Suprapubic skin (tissue), 4 donors: ENCODE data around the gene CFAP410. TPM values are rescaled to one million over a fixed set of nuclear protein-coding genes. Genes with fewer than 3 reads are reported as not detected.

ENCODE experiments used
- DNase-seq, 2 donors: peaks; one replicate each; pipeline ENCODE4 v3.0.0-alpha.2; 2019; ENCODE audit warnings: low spot score in 2 of 2
- H3K27ac ChIP-seq: fragments of 200-600 bp; sonication (generic); one replicate; pipeline ENCODE4 v1.5.1; 2019
- H3K27me3 ChIP-seq: fragments of 200-600 bp; sonication (generic); one replicate; pipeline ENCODE4 v1.5.1; 2019
- H3K36me3 ChIP-seq: fragments of 200-600 bp; sonication (generic); one replicate; pipeline ENCODE4 v1.5.1; 2019
- H3K4me1 ChIP-seq: fragments of 200-600 bp; sonication (generic); one replicate; pipeline ENCODE4 v1.5.1; 2019
- H3K4me3 ChIP-seq: fragments of 200-600 bp; sonication (generic); one replicate; pipeline ENCODE4 v1.5.1; 2019; ENCODE audit warnings: mild to moderate bottlenecking
- H3K9me3 ChIP-seq: fragments of 200-600 bp; sonication (generic); one replicate; pipeline ENCODE4 v1.5.1; 2019
- EP300 ChIP-seq: sonication (generic); formaldehyde crosslinking; IDR thresholded peaks from one replicate; pipeline ENCODE4 v1.6.1; 2017; ENCODE audit warnings: antibody characterized with exemption
- POLR2A ChIP-seq, 2 donors: fragments of 450-650 bp; IDR thresholded peaks; one replicate each; pipeline ENCODE4 v1.6.1; 2017; ENCODE audit warnings: antibody characterized with exemption in 2 of 2, mild to moderate bottlenecking in 2 of 2, moderate library complexity in 2 of 2
- POLR2AphosphoS5 ChIP-seq, 3 donors: sonication (generic); formaldehyde crosslinking; IDR thresholded peaks; one replicate each; pipeline ENCODE4 v1.6.1; 2017; ENCODE audit warnings: antibody characterized with exemption in 3 of 3
- WGBS: methylation state at CpG from one replicate; pipeline ENCODE4 v1.1.5; 2018; 5-methylcytosine and 5-hydroxymethylcytosine counted together
- total RNA-seq, 4 donors: library from RNA; depleted of rRNA; stranded (reverse); fragments of >200 nt; gene quantifications; one replicate each; pipeline ENCODE4 v1.1.0, GENCODE V29; 2016
- TF ChIP-seq, protein P1 (sequence below), 2 donors: fragments of 200-600 bp in 1 of 2; fragments of 450-650 bp in 1 of 2; sonication (generic) in 1 of 2; IDR thresholded peaks; one replicate each; pipeline ENCODE4 v1.5.1; 2016 to 2019; ENCODE audit warnings: antibody characterized with exemption in 2 of 2, mild to moderate bottlenecking in 1 of 2, moderate library complexity in 1 of 2

Gene CFAP410
- total RNA-seq, 4 donors from 2014 or later, result 22.6 to 45.5 (median 27.3) TPM

GRCh38 chr21:44326272-44326647, 12.9 kb downstream of the CFAP410 start:
- no peaks in the 10 kb centered on the region for H3K27me3 ChIP-seq
- H3K36me3 ChIP-seq, result peaks cover 73% of the 10 kb centered on the region
- no peak for TF ChIP-seq POLR2A (IDR thresholded peaks at IDR 0.05)
- TF ChIP-seq EP300, result no peak
- no peak for TF ChIP-seq POLR2AphosphoS5 (IDR thresholded peaks at IDR 0.05)
- TF ChIP-seq, protein P1, sequence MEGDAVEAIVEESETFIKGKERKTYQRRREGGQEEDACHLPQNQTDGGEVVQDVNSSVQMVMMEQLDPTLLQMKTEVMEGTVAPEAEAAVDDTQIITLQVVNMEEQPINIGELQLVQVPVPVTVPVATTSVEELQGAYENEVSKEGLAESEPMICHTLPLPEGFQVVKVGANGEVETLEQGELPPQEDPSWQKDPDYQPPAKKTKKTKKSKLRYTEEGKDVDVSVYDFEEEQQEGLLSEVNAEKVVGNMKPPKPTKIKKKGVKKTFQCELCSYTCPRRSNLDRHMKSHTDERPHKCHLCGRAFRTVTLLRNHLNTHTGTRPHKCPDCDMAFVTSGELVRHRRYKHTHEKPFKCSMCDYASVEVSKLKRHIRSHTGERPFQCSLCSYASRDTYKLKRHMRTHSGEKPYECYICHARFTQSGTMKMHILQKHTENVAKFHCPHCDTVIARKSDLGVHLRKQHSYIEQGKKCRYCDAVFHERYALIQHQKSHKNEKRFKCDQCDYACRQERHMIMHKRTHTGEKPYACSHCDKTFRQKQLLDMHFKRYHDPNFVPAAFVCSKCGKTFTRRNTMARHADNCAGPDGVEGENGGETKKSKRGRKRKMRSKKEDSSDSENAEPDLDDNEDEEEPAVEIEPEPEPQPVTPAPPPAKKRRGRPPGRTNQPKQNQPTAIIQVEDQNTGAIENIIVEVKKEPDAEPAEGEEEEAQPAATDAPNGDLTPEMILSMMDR (IDR thresholded peaks at IDR 0.05), result no peak
- WGBS, result 100% methylated on average over 1 of the region's 13 CpGs
- H3K4me3 ChIP-seq, result no peak overlapping the region
- DNase-seq, result no peak
- no peaks in the 10 kb centered on the region for H3K9me3 ChIP-seq
- H3K4me1 ChIP-seq, result no peaks in the 10 kb centered on the region
- H3K27ac ChIP-seq, result no peak overlapping the region

DNA sequence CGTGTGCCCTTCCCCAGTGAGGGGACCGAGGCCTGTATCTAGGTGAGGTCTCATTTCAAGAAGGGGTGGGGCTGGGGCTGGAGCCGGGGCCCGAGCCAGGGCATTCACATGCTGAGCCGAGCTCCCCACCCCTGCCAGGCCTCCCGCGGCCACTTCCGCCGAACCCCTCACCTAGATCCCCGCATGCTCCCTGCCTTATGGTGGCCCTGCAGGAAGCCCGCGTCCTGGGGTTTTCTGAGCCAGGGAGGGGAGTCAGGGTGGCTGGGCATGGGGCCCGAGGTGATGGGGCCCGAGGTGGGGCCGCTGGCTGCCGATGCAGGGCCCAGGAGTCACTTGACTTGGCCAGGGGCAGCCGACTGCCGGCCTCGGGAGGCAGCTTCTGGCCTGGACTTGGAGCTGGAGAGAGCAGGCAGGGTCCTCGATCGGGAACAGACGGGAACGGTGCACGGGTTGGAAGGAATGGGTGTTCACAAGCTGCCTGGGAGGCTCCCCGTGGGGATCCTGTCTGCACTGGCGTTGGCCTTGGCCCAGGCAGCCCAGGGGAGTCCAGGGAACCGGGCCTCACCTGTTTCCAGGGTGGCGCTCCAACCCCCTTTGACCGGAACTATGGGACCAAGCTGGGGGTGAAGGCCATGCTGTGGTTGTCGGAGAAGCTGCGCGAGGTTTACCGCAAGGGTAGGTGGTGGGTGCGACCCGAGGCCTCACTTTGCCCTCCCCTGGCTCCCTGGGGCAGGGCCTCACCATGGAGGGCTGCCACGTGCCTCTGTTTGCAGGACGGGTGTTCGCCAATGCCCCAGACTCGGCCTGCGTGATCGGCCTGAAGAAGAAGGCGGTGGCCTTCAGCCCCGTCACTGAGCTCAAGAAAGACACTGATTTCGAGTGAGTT, 13.6 kb downstream of the CFAP410 start:
- no peak for TF ChIP-seq POLR2A (IDR thresholded peaks at IDR 0.05)
- TF ChIP-seq POLR2AphosphoS5 (IDR thresholded peaks at IDR 0.05), result no peak
- 73% methylated on average over 3 of the region's 44 CpGs for WGBS
- H3K4me3 ChIP-seq, result no peak overlapping the region
- no peak for DNase-seq
- no peaks in the 10 kb centered on the region for H3K9me3 ChIP-seq
- H3K4me1 ChIP-seq, result no peaks in the 10 kb centered on the region
- no peaks in the 10 kb centered on the region for H3K27me3 ChIP-seq
- H3K36me3 ChIP-seq, result peaks cover 76% of the 10 kb centered on the region
- no peak overlapping the region for H3K27ac ChIP-seq

DNA sequence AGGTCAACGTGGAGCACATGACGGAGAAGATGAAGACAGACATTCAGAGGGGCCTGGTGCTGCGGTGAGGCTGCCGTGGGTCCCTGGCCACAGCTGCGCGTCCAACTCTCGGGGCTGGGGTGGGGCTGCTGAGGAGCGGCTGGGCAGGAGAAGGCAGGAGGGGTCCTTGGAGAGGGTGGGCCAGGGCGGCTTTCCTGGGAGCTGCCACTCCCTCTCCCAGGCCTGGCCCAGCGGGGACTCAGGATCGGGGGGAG, 14.4 kb downstream of the CFAP410 start:
- no peak for DNase-seq
- Histone ChIP-seq H3K4me3 (no peak overlapping the region), H3K36me3 (peaks cover 80% of the 10 kb centered on the region), H3K9me3 (no peaks in the 10 kb centered on the region), H3K4me1 (no peaks in the 10 kb centered on the region), H3K27ac (no peak overlapping the region), H3K27me3 (no peaks in the 10 kb centered on the region)
- no peak for TF ChIP-seq POLR2A (IDR thresholded peaks at IDR 0.05)
- no peak for TF ChIP-seq EP300
- TF ChIP-seq, protein P1 (IDR thresholded peaks at IDR 0.05), result no peak
- TF ChIP-seq POLR2AphosphoS5 (IDR thresholded peaks at IDR 0.05), result no peak
- WGBS, result 95% methylated on average over 9 of the region's 11 CpGs

DNA sequence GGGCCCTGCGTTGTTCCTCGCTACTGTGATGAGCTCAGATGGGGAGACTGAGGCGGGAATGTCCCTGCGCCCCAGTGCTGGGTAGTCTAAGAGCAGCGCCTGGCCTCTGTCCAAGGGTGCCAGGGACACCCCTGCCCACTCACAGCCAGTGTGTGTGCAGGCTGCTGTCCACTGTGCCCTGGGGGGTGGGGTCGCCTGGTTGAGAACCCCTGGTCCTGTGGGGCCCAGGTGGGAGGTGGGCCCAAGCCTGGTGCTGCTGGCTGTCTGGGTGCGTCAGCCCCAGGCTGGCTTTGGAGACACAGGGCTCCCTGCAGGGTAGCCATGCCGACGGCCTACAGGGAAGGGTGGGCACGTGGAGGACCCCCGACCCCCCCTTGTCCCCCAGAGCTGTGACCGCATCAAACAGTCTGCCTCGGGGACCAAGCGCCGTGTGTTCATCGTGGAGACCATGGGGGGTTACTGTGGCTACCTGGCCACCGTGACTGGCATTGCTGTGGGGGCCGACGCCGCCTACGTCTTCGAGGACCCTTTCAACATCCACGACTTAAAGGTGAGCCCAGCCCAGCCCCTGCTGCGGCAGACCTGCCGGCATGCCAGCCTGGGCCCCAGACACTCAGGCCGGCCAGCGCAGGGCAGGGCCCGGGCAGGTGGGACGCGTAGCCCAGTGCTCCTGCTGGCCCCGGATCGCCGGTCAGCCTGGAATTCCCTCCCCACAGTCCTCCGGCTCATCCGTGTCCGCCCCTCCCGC, 14.9 kb downstream of the CFAP410 start:
- H3K36me3 ChIP-seq, result peaks cover 85% of the 10 kb centered on the region
- no peak for DNase-seq
- TF ChIP-seq POLR2AphosphoS5 (IDR thresholded peaks at IDR 0.05) (no peak), POLR2A (IDR thresholded peaks at IDR 0.05) (no peak), EP300 (no peak)
- TF ChIP-seq, protein P1 (IDR thresholded peaks at IDR 0.05), result no peak
- H3K4me3 ChIP-seq, result no peak overlapping the region
- H3K27me3 ChIP-seq, result no peaks in the 10 kb centered on the region
- no peak overlapping the region for H3K27ac ChIP-seq
- WGBS, result 90% methylated on average over 8 of the region's 37 CpGs
- H3K4me1 ChIP-seq, result no peaks in the 10 kb centered on the region
- no peaks in the 10 kb centered on the region for H3K9me3 ChIP-seq

DNA sequence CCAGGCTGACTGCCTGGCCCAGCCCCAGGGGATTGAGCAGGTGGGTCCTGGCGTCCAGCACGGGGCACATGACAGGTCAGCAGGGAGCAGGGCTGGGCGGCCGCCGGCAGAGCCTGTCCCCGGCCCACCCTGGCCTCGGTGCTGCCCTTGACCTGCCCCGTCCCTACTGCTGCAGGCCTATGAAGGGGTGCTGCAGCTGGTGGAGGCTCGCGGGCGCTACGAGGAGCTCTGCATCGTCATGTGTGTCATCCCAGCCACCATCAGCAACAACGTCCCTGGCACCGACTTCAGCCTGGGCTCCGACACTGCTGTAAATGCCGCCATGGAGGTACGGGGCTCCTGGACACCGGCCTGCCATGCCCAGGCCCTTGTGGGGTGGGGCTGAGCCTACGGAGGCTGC, 15.6 kb downstream of the CFAP410 start:
- no peaks in the 10 kb centered on the region for H3K27me3 ChIP-seq
- H3K36me3 ChIP-seq, result peaks cover 92% of the 10 kb centered on the region
- no peak overlapping the region for H3K4me3 ChIP-seq
- no peaks in the 10 kb centered on the region for H3K4me1 ChIP-seq
- WGBS, result 90% methylated on average over 6 of the region's 20 CpGs
- no peak for DNase-seq
- no peaks in the 10 kb centered on the region for H3K9me3 ChIP-seq
- no peak overlapping the region for H3K27ac ChIP-seq
- TF ChIP-seq EP300, result no peak
- TF ChIP-seq POLR2AphosphoS5 (IDR thresholded peaks at IDR 0.05), result no peak
- TF ChIP-seq, protein P1 (IDR thresholded peaks at IDR 0.05), result no peak
- no peak for TF ChIP-seq POLR2A (IDR thresholded peaks at IDR 0.05)
